Activated CD4-positive, CD25-positive, alpha-beta regulatory T cell (primary cell): ENCODE results near the gene EPHA3.
"Not testable (repeated sequence)": the region's sequence is repeated elsewhere in the genome, so short reads cannot be mapped to it uniquely, and the experiment has no call there.

Experiments used
- DNase-seq, 4 experiments: peaks; one replicate each; lab custom pipeline; 2025; lab: John Stamatoyannopoulos, UW

Gene EPHA3

DNA sequence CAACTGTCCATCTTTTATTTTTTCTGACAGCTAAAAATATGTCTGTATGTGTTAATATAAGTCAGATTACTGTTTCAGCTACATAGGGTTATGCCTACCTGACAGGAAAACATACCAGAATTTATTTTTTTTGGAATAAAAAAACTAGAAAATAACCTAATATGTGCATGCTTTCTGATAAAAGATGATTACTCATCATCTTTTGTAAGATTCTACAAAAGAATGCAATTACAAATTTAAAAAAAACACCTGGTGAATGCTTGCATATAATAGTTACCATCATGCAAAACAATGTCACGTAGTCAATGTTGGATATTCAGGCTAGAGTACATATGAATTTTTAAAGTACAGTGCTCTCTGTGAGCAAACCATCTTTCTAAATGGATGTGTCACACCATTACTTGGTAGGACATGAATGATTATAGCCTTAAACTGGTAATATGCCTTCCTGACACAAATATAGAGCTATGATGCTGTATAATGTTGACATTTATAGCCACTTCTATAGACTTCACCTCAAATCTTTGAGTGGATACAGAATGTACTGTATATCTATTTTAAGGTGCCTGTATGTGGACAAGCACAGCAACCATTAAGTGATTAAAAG lies 180.6 kb downstream of the EPHA3 start:
- DNase-seq: no peak

DNA sequence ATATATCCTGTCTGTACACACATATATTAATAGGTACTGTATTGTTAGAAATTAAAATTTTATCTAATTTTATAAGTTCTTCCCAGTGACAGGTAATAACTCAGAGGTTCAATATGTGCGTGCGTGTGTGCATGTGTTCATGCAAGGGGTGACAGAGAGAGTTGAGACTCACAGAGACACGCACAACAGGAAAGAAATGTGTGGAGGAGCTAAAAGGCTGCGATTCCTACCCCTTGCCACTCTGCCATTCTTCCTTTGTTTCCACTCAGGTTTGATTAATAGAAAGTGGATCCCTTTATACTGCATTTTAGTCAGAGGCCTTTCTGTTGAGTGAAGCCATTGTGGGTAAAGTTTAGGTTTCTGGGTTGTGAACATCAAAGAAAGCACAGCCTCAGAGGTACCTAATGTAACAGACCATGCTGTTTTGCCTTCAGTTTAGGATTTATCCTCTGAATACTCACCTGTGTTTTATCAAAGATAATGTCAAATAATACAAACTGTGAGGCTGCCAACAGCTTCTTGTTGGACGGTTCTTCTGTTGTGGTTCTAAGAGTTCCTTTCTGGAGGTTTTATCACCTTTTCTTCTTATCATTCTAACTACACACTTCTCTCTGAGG lies 182.3 kb downstream of the EPHA3 start:
- DNase-seq: no peak

DNA sequence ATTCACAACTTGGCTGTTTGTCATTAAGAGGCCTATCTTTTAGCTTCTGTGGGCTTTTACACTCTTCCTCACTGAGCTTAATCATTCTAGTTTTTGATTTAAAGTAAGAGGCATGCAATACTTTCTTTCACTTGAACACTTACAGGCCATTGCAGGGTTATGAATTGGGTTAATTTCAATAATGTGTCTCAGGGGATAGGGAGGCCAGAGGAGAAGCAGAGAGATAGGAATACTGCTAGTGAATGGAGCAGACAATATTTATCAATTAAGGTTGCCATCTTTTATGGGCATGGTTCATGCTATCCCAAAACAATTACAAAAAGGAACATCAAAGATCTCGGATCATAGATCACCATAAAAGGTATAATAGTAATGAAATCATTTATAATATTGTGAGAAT lies 189.8 kb downstream of the EPHA3 start:
- no peak for DNase-seq

- DNase-seq: no peak
Measured at GRCh38 chr3:89300526-89300925, 193.1 kb downstream of the EPHA3 start.

- DNase-seq: no peak
Measured at GRCh38 chr3:89300981-89301380, 193.6 kb downstream of the EPHA3 start.

GRCh38 chr3:89303701-89304100 lies 196.3 kb downstream of the EPHA3 start:
- DNase-seq: no peak

GRCh38 chr3:89306540-89306939 lies 199.1 kb downstream of the EPHA3 start:
- DNase-seq: no peak

DNA sequence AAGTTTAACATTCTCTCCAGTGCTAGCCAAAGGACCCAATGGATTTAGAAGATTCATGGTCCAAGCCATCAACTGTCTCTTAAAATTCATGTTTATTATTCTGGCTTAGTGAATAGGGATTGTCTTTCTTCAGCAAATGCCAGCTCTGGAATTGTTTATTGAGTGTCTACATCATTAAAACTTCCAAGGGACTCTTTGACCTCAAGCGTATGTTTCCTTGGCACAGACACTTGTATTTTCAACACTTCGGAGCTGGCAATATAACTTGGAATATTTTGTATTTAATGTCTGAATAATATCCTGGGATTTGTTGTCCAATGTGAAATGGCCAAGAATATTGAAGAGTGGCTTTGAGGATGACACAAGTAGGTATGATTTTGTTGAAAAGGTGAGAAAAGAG lies 204.2 kb downstream of the EPHA3 start:
- no peak for DNase-seq

GRCh38 chr3:89312141-89312540 lies 204.7 kb downstream of the EPHA3 start:
- no peak for DNase-seq

DNA sequence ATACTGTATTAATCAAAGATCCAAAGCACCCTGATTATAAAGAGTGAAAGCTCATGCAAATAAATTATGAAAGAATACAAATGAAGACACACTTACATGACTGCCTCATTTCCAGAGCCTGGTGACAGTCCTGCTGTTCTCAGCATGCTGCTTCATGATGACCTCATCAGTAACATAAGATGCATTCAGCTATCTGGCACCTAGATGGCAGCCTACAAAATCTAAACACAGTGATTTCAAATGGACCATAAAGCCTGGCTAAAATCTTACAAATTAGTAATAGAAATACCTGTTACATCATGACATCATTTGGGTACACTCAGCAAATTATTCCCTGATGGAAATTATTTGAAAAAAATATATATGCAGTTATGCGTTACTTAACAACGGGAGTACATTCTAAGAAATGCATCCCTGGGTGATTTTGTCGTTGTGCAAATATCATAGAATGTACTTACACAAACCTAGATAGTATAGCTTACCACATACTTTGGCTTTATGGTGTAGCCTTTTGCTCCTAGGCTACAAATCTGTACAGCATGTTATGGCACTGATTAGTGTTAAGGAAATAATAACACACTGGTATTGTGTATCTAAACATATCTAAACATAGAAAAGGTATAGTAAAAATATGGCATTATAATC lies 207.2 kb downstream of the EPHA3 start:
- no peak for DNase-seq

- DNase-seq: no peak
Measured at GRCh38 chr3:89315750-89316470, 208.5 kb downstream of the EPHA3 start.

DNA sequence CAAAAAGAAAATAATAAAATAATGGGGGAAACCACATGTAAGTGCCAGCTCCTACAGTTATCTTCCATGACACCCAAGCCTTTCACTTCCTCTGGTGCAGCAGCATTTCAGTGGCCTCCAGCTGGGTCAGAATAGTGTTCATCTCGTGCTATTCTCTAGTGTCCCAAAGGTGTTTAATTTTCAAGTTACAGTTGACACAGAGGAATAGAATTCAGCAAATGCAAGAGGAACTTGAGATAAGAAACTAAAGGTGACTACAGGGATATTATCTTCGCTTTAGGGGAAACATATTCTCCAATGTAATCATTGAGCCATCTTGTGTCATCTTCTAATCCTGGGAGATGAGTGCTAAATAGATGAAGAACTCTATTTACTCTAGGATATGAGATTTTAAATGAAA lies 212.8 kb downstream of the EPHA3 start:
- DNase-seq: no peak

DNA sequence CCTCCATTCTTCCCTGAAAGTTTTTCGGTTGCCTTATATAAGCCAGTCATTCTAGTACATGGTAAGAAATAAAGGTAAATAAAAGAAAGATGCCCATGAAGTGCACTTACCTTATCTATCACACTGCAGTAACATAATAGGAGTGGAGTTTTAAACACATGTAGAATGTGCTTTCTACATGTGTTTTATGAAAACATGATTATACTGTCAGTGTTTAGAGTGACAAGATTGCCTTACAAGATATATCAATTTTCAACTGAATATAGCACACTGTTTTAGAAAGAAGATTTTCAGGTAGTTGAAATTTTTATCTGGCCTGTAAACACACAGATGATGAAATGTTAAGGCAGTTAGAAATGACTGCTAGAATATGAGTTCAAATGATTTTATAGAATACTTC lies 219.6 kb downstream of the EPHA3 start:
- no peak for DNase-seq

- DNase-seq: no peak
Measured at GRCh38 chr3:89332386-89332785, 225.0 kb downstream of the EPHA3 start.

DNA sequence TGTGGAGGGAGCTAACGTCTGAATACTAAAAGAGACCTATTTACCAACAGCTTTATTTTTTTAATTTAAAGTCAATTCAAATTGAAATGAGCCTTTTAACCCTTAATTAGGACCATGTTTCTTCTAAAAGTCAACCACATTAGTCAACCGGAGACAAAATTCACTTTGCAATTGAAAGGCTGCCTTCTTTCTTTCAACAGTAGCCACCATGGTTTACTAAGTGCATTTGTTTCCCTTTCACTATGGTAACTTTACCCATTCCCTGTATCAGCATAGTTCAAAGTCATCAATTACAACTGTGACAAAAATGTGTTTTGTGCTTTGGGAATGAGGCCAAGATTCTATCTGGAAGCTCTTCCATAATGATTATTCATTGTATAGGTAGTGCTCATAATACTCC lies 225.4 kb downstream of the EPHA3 start:
- no peak for DNase-seq

GRCh38 chr3:89335693-89336092 lies 228.3 kb downstream of the EPHA3 start:
- no peak for DNase-seq

GRCh38 chr3:89340408-89340807 lies 233.0 kb downstream of the EPHA3 start:
- no peak for DNase-seq

DNA sequence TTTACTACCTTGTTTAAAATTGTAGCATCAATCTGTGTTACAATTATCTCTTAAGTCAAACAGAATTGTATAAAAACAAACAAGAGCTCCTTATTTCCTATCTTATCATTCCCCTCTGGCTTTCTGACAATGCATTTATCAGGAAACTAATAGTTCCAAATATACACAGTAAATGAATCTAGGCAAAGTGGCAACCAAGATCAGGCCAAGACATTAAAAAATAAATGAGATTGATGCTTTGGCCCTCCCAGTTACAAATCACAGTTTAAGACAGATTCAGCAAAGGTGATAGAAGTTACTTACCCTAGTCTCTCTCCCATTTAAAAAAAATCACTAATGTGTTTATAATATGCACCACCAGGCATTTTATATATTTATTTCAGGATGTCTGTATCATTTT lies 236.7 kb downstream of the EPHA3 start:
- no peak for DNase-seq

DNA sequence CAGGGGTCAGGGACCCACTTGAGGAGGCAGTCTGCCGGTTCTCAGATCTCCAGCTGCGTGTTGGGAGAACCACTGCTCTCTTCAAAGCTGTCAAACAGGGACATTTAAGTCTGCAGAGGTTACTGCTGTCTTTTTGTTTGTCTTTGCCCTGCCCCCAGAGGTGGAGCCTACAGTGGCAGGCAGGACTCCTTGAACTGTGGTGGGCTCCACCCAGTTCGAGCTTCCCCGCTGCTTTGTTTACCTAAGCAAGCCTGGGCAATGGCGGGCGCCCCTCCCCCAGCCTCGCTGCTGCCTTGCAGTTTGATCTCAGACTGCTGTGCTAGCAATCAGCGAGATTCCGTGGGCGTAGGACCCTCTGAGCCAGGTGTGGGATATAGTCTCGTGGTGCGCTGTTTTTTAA lies 243.5 kb downstream of the EPHA3 start:
- DNase-seq: not testable (repeated sequence)

- no peak for DNase-seq
Measured at GRCh38 chr3:89353465-89353864, 246.0 kb downstream of the EPHA3 start.

GRCh38 chr3:89358281-89358680 lies 250.9 kb downstream of the EPHA3 start:
- DNase-seq: no peak

DNA sequence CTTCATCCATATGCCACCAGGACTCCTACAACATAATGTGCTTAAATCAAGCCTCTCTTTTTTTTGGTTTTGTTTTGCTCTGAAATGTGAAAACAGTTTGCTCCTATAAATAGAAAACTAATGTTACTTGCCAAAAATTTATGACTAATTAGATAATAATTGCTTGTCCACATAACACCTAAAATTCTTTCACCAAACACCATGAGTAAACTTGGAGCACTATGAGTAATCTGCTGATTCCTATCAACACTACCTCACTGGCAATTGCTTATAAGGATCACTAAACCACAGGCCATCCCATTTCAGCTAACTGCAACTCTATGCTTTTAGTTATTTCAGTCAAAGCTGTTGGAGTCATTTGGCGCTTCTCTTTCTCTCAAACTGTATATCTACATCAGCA lies 252.7 kb downstream of the EPHA3 start:
- DNase-seq: no peak

DNA sequence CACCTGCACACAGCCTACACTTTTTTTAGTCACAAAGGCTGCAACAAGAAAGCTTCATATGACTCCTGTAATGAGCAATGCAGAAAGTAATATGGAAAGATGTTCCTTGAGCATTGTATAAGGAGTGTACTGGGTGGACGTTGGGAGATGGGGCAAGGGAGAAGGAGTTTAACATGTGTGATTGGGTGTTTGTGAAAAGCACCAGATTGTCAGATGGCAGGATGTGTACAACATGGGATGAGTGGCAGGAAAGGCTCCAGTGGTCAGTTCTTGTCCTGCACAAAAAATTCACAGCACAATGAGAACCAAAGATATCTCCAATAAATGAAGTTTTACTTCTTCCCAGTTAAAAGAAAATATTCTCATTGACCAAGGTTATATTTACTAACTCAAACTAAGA lies 255.1 kb downstream of the EPHA3 start:
- no peak for DNase-seq
